ENCODE data around the gene ANKFY1. TPM values are rescaled to one million over a fixed set of nuclear protein-coding genes. Genes with fewer than 3 reads are reported as not detected.
A peak's percentile ranks its signal among the peaks of the same experiment; 100 is the strongest.

Gene ANKFY1
- total RNA-seq, 2 donors from 2014 or later, result 17.9 to 40.5 TPM

DNA sequence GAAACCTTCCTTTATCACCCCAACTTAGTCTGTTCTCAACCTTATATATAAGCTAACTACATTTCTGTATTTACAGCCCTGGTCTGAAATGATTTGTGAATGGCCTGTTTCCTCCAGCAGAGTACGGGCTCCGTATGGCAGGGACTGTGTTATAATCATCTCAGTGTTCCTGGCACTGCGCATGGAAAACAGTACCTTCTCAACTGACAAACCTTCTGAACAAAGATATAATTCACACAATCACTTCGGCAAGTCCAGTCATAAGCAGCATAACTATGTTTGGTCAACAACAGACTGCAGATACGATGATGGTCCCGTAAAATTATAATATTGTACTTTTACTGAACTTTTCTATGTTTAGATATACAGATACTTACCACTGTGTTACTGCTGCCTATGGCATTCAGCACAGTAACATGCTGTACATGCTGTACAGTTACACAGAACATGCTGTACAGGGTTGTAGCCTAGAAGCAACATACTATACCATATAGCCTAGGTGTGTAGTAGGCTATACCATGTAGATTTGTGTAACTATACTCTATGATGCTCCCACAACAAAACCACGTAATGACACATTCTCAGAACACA, 30.0 kb downstream of the ANKFY1 start:
- DNase-seq (no peak), ATAC-seq (no peak)
- intact Hi-C loops (cut with DNase I), result no loop called here
- peaks cover 3 to 6% of the 10 kb centered on the region in 2 donors for H3K36me3 ChIP-seq (replicated peaks in 1 of 2; ENCODE audit: insufficient read depth in 1 of 2, low read depth in 2 of 2)
- WGBS, 2 donors, result 92 to 94% methylated on average over 7 of the region's 7 CpGs
- H3K27ac ChIP-seq, result no peak overlapping the region
- TF ChIP-seq POLR2A (IDR thresholded peaks at IDR 0.05) (no peak), CTCF (IDR thresholded peaks at IDR 0.05) (no peak)
- peaks cover 19% of the 10 kb centered on the region for H3K4me1 ChIP-seq
- no peaks in the 10 kb centered on the region for H3K27me3 ChIP-seq
- H3K9me3 ChIP-seq, result no peaks in the 10 kb centered on the region
- H3K4me3 ChIP-seq, result no peak overlapping the region

- Histone ChIP-seq H3K27ac (no peak overlapping the region), H3K4me3 (no peak overlapping the region), H3K9me3 (no peaks in the 10 kb centered on the region), H3K27me3 (no peaks in the 10 kb centered on the region), H3K4me1 (peaks cover 19% of the 10 kb centered on the region), H3K36me3 (replicated peaks in 1 of 2; ENCODE audit: insufficient read depth in 1 of 2, low read depth in 2 of 2) (peaks cover 3 to 6% of the 10 kb centered on the region in 2 donors)
- intact Hi-C loops (cut with DNase I), result no loop called here
- WGBS, 2 donors, result 61 to 73% methylated on average over 4 of the region's 4 CpGs
- ATAC-seq, result no peak
- TF ChIP-seq CTCF (IDR thresholded peaks at IDR 0.05) (no peak), POLR2A (IDR thresholded peaks at IDR 0.05) (no peak)
- no peak for DNase-seq
Measured at GRCh38 chr17:4232168-4232813, 31.5 kb downstream of the ANKFY1 start.

GRCh38 chr17:4229627-4230541, 33.9 kb downstream of the ANKFY1 start:
- DNase-seq (peak; percentile 21 to 67 (median 44)), ATAC-seq (peak; percentile 95)
- H3K36me3 ChIP-seq (replicated peaks in 1 of 2; ENCODE audit: insufficient read depth in 1 of 2, low read depth in 2 of 2), result peaks cover 3% of the 10 kb centered on the region in 2 donors
- H3K9me3 ChIP-seq, result no peaks in the 10 kb centered on the region
- H3K27me3 ChIP-seq, result no peaks in the 10 kb centered on the region
- TF ChIP-seq POLR2A (IDR thresholded peaks at IDR 0.05), result no peak
- TF ChIP-seq CTCF (IDR thresholded peaks at IDR 0.05), result no peak
- WGBS, 2 donors, result 74 to 75% methylated on average over 8 of the region's 8 CpGs
- peaks cover 19% of the 10 kb centered on the region for H3K4me1 ChIP-seq
- intact Hi-C loops (cut with DNase I), result no loop called here
- H3K4me3 ChIP-seq, result no peak overlapping the region
- peak overlapping the region; percentile 21 to 70 (median 48) for H3K27ac ChIP-seq

- Histone ChIP-seq H3K4me1 (no peaks in the 10 kb centered on the region), H3K27ac (no peak overlapping the region), H3K9me3 (no peaks in the 10 kb centered on the region), H3K36me3 (replicated peaks in 1 of 2; ENCODE audit: insufficient read depth in 1 of 2, low read depth in 2 of 2) (no peaks in the 10 kb centered on the region), H3K27me3 (no peaks in the 10 kb centered on the region), H3K4me3 (no peak overlapping the region)
- peak in 1 of 4 donors; percentile 21 for DNase-seq
- no peak for TF ChIP-seq CTCF (IDR thresholded peaks at IDR 0.05)
- no peak for TF ChIP-seq POLR2A (IDR thresholded peaks at IDR 0.05)
- peak; percentile 9 for ATAC-seq
- 67 to 84% methylated on average over 17 to 27 of the region's 47 CpGs for WGBS, 2 donors
- intact Hi-C loops (cut with DNase I), result no loop called here
Measured at GRCh38 chr17:4221899-4222659, 41.7 kb downstream of the ANKFY1 start.

Measured in body of pancreas (tissue), 4 donors.